Astrocyte of the spinal cord (primary cell): ENCODE measurements around the gene PRLHR.

ENCODE experiments used
- DNase-seq: peaks from one replicate; pipeline ENCODE4 v3.0.0; 2011; ENCODE audit warnings: low read depth, low spot score
- H3K4me3 ChIP-seq: 2 replicates; pipeline ENCODE4 v1.5.1; 2011; ENCODE audit warnings: low read depth, mild to moderate bottlenecking, low read length, moderate library complexity
- in situ Hi-C: cut with HindIII; loops from 2 replicates; pipeline ENCODE4 v1.10.0; 2017; ENCODE audit warnings: low sequenced_read_pairs
- TF ChIP-seq, protein P1 (sequence below): IDR thresholded peaks from 2 replicates; pipeline ENCODE4 v1.5.1; 2012; ENCODE audit warnings: low read depth, mild to moderate bottlenecking, low read length, inconsistent platforms

Gene PRLHR

DNA sequence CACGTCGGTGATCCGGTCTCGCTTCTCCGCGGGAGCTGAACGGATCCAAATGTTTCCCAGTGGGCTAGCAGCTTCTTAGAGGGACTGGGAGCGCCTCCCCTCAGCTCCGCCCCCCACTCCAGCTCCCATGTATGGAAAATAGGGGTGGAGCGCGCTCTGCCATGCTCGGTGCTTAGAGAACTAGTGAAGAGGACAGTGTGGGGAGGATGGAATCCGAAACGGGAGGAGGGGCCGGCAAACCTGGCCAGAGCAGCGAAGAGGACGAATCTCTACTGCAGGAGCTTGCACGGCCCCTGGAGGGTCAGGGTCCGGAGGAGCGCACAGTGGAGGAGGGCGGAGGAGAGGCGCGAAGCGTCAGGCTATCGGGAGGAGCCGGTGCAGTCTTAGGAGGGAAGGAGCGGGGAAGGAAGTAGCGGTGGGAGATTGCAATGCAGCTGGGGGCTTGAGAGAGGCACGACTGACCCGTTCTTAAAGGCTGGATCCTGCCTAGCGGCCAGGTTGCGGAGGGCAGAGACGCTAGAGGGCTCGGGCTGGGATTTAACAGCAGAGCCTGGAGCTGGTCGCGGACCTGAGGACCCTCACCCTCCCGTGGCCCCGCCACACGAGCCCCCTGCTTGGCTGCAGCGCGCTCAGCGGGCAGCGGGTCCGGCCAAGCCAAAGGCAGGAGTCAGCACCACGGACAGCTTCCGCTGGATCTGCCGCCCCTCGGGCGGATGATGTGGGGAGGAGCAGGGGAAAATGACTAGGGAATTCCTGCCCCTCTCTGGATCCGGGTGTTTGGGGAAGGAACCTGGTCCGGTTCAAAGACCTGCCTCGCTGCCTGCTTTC is at the start of gene PRLHR:
PRLHR (minus strand) TSS at position 51 of the 828 bp plus-strand sequence. CDS start 404 bp downstream, outside the sequence.
- no peak within 1 kb of the TSS for H3K4me3 ChIP-seq
- no peak for DNase-seq
- in situ Hi-C loops: no loop called here
- TF ChIP-seq, protein P1, sequence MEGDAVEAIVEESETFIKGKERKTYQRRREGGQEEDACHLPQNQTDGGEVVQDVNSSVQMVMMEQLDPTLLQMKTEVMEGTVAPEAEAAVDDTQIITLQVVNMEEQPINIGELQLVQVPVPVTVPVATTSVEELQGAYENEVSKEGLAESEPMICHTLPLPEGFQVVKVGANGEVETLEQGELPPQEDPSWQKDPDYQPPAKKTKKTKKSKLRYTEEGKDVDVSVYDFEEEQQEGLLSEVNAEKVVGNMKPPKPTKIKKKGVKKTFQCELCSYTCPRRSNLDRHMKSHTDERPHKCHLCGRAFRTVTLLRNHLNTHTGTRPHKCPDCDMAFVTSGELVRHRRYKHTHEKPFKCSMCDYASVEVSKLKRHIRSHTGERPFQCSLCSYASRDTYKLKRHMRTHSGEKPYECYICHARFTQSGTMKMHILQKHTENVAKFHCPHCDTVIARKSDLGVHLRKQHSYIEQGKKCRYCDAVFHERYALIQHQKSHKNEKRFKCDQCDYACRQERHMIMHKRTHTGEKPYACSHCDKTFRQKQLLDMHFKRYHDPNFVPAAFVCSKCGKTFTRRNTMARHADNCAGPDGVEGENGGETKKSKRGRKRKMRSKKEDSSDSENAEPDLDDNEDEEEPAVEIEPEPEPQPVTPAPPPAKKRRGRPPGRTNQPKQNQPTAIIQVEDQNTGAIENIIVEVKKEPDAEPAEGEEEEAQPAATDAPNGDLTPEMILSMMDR: no peak

DNA sequence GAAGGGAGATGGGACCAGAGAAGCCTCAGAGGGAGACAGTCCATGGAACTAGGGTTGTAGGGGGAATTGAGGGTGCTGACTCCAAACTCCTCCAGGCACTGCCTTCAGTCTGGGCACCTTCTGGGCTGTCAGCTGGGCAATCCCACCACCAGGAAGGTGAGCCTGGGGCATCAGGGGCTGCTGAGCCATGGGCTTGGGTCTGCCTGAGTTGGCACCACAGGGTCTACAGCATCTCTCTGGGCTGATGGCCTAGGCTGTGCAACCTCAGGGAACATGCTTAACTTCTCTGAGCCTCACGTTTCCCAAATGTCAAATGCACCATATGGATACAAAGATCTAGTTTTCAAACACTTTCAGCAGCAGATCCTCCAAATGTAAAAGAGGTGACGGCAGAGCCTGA is 46.8 kb upstream of the PRLHR start:
- no peak for DNase-seq
- no peak overlapping the region for H3K4me3 ChIP-seq
- in situ Hi-C loops: no loop called here
- TF ChIP-seq, protein P1: no peak

- TF ChIP-seq, protein P1: no peak
- in situ Hi-C loops: no loop called here
These were observed 43.2 kb upstream of the PRLHR start for GRCh38 chr10:118638680-118639079.

GRCh38 chr10:118635674-118636402 is 40.4 kb upstream of the PRLHR start:
- TF ChIP-seq, protein P1: no peak
- in situ Hi-C loops: no loop called here

More at GRCh38 chr10:118638680-118639079, 43.2 kb upstream of the PRLHR start:
- DNase-seq: no peak
- H3K4me3 ChIP-seq: no peak overlapping the region

DNA sequence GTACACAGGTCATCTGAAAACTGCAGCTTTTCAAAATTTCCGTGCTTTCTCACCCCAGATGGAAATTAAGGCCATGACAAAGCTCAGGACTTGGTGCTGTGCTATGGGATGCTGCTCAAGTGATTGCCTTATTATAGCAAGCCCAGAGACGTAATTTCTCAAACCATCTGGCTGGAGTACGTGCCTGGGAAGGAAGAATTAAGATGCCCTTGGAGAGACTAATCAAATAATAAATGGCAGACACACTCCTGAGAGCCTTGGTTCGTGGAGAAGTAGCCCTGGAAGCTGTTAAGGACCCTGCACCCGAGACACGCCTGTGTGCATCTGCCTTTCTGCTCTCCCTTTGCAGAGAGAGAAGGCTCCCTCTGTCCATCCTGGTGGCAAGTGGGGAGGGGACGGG is 38.3 kb upstream of the PRLHR start:
- TF ChIP-seq, protein P1: no peak
- in situ Hi-C loops: no loop called here
- H3K4me3 ChIP-seq: no peak overlapping the region
- no peak for DNase-seq

More at GRCh38 chr10:118635674-118636402, 40.4 kb upstream of the PRLHR start:
- H3K4me3 ChIP-seq: no peak overlapping the region
- no peak for DNase-seq

- TF ChIP-seq, protein P1: no peak
- no peak for DNase-seq
- H3K4me3 ChIP-seq: no peak overlapping the region
- in situ Hi-C loops: no loop called here
These were observed 33.8 kb upstream of the PRLHR start for GRCh38 chr10:118629211-118629610.
